HG03378 (cell line): ENCODE results near the gene ATF6B.
"Not testable (repeated sequence)": the region's sequence is repeated elsewhere in the genome, so short reads cannot be mapped to it uniquely, and the experiment has no call there.

Experiments
- ATAC-seq: cut with Tn5 transposase; IDR thresholded peaks from one replicate; pipeline ENCODE4 v1.9.1; 2021; ENCODE audit warnings: mild to moderate bottlenecking, moderate library complexity; ENCODE audit not compliant: unreplicated experiment

Gene ATF6B

GRCh38 chr6:32083812-32084768, 44.0 kb downstream of the ATF6B start:
- ATAC-seq: no peak

- no peak for ATAC-seq
Observed at GRCh38 chr6:32082935-32083334, 45.1 kb downstream of the ATF6B start.

GRCh38 chr6:32082478-32082877, 45.6 kb downstream of the ATF6B start:
- no peak for ATAC-seq

- no peak for ATAC-seq
Observed at GRCh38 chr6:32081168-32081990, 46.7 kb downstream of the ATF6B start.

GRCh38 chr6:32079566-32080290, 48.3 kb downstream of the ATF6B start:
- no peak for ATAC-seq

- no peak for ATAC-seq
Observed at GRCh38 chr6:32076321-32076809, 51.7 kb downstream of the ATF6B start.

GRCh38 chr6:32075781-32076180, 52.3 kb downstream of the ATF6B start:
- no peak for ATAC-seq

GRCh38 chr6:32074996-32075532, 53.0 kb downstream of the ATF6B start:
- no peak for ATAC-seq

GRCh38 chr6:32073613-32074012, 54.4 kb downstream of the ATF6B start:
- ATAC-seq: no peak

- ATAC-seq: no peak
Observed at GRCh38 chr6:32073101-32073500, 54.9 kb downstream of the ATF6B start.

- no peak for ATAC-seq
Observed at GRCh38 chr6:32070814-32071543, 57.1 kb downstream of the ATF6B start.

GRCh38 chr6:32069878-32070515, 58.0 kb downstream of the ATF6B start:
- no peak for ATAC-seq

GRCh38 chr6:32069460-32069859, 58.6 kb downstream of the ATF6B start:
- ATAC-seq: no peak

- ATAC-seq: no peak
Observed at GRCh38 chr6:32068867-32069266, 59.2 kb downstream of the ATF6B start.

- ATAC-seq: not testable (repeated sequence)
Observed at GRCh38 chr6:32068315-32068714, 59.7 kb downstream of the ATF6B start.

GRCh38 chr6:32067521-32067920, 60.5 kb downstream of the ATF6B start:
- not testable (repeated sequence) for ATAC-seq
